Kidney glomerular epithelial cell (primary cell): ENCODE measurements around the gene QPCT.
"Not testable (repeated sequence)": the region's sequence is repeated elsewhere in the genome, so short reads cannot be mapped to it uniquely, and the experiment has no call there.

Experiments
- DNase-seq: peaks from one replicate; lab custom pipeline; 2025; lab: John Stamatoyannopoulos, UW

Gene QPCT

DNA sequence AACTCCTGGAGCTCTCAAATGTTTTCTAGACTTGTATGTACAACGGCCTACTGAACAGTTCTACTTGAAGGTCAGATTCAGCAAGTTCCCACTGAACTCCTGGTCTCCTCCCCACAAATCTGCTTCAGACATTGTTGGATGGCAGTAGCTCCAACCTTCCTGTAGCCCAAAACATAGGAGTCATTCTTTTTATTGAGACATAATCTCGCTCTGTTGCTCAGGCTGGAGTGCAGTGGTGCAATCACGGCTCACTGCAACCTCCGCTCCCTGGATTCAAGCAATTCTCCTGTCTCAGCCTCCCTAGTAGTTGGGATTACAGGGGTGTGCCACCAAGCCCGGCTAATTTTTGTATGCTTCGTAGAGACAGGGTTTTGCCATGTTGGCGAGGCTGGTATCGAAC is 47.3 kb downstream of the QPCT start:
- no peak for DNase-seq

DNA sequence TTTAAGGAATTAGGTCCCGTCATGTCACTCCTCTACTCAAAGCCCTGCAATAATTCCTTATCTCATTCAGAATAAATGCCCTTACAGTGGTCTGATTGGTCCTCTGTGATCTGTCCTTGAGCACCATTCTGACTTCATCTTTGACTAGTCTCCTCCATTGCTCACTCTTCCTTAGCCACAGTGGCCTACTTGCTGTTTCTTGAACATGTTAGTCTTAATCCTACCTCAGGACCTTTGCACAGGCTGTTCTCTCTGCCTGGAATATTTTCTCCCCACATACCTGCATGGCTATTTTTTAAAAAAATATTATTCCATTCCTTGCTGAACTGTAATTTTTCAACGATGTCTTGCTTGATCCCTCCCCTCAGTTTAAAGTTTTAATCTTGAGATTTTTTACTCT is 48.0 kb downstream of the QPCT start:
- DNase-seq: no peak

DNA sequence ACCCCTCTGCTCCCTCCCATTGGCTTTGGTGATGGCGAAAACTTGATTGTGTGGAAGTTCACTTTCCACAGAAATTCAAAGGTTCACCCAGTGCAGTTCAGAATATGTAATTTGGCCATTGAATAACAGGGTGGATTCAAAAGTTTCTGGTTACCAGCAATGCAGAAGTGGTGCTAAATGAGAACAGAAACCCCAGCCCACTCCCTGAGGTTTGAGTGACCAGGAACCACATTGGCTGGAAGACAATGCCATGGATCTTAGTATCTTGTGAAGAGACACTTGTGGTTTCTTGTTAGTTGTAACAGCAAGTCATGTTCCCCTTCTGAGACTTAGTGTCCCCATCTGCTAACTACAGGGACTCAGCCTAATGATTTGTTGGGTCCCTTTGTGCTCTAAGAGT is 49.8 kb downstream of the QPCT start:
- no peak for DNase-seq

DNA sequence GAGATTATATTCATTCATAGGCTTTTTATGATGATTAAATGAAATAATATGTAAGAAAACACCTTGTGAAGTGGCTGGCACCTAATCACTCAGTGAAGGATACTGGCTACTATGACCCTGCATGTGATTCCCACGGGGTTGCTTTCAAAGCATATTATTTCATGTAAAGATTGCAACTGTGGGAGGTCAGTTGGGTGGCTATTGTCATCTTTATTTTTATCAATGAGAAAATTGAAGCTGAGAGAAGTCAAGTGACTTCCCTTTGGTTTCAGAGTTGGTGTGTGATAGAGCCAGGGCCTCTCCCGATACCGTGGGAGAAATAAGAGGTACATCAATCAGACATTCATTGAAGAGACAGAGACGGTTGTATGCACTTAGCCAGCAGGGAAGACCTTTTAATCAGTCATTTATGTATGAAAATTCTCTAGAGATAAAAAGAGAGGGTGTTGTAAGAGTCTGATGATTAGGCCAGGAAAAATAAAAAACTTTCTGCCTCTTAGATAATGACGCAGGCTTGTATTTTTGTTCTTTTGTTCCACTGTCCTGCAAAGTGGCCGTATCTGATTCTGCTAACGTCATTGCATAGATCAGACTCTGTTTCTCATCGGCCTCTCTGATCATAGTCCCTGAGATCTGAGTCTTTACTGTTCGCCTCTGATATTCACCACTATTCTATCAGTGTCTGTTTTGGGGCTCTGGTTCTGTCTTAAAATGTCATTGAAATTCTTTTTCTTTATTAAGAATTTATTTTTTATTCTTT is 50.5 kb downstream of the QPCT start:
- DNase-seq: no peak

DNA sequence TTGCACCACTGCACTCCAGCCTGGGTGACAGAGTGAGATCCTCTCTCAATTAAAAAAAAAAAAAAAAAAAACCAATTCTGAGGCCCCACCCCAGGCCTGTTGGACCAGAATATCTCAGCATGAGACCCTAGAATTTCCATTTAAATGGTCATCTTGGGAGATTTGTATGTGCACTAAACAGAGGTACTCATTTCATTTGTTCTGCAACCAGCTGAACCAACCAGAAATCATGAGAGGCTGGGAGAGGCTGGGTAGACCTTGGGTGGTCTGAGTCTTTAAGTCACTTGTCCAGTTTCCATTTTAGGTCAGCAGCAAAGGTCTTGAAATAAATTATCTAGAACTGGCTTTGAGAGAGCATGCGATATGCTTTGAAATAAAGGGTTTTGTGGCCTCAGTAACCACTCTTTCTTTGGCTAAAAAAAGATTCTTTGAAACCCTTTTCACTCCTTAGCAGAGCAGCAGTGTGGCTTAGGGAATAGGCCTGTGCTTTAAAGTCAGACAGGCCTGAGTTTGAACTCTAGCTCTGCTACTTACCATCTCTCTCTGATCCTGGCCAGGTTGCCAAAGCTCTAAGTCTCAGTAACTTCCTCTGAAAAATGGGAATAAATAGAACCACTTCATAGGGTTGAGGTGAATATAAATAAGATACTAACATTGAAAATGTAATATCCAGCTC is 52.6 kb downstream of the QPCT start:
- DNase-seq: no peak

DNA sequence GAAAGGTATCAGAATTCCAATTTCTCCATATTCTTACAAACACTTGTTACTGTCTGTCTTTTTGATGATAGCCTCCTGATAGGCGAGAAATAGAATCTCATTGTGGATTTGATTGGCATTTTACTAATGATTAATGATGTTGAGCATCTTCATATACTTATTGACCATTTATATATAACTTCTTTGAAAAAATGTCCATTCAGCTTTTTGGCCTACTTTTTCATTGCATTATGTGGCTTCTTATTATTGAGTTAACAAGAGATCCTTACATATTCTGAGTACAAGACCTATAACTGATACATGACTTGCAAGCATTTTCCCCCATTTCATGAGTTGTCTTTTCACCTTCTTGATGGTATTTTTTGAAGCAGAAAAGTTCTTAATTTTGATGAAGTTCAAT is 54.6 kb downstream of the QPCT start:
- DNase-seq: no peak

DNA sequence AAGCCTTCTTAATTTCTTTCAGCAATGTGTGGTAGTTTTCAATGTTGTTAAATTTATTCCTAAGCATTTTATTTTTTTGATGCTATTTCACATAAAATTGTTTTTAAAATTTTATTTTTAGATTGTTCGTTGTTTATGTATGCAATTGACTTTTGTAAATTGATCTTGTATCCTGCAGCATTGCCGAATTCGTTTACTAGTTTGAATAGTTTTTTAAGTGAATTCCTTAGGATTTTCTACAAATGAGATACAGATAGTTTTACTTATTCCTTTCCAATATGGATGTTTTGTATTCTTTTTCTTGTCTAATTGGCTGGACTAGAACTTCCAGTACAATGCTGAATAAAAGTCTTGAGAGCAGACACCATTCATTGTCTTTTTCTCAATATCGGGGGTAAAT is 55.6 kb downstream of the QPCT start:
- DNase-seq: no peak

DNA sequence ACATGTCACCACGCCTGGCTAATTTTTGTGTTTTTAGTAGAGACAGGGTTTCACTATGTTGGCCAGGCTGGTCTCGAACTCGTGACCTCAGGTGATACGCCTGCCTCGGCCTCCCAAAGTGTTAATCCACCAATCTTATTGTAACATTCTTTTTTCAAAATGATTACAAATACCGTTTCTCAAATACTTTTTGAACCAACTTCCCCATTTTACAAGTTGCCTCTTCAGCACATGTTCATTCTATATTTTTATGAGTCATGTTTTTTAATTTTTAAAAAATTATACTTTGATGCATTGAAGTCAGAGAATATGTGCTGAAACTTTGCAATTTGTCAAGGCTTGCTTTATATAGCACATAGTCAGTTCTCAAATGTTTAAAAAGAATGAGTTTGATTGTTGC is 58.2 kb downstream of the QPCT start:
- no peak for DNase-seq

DNA sequence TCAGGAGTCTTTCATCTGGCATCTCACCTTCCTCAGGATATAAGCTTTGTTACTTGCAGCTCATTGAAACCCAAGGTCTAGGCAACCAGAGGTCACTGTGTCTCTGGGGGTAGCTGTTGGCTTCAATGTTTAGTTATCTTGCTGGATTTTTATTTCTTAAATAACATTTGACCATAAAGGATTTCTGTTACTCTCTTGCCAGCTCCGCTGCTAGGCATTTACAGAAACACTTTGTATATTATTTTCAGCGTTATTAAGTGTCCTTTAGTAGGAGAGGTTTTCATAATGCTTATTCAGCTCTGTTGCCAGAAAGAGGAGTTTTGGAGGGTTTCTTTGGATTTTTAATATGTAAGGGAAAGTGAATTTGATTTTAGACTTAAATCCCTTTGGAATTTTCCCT is 61.4 kb downstream of the QPCT start:
- no peak for DNase-seq

DNA sequence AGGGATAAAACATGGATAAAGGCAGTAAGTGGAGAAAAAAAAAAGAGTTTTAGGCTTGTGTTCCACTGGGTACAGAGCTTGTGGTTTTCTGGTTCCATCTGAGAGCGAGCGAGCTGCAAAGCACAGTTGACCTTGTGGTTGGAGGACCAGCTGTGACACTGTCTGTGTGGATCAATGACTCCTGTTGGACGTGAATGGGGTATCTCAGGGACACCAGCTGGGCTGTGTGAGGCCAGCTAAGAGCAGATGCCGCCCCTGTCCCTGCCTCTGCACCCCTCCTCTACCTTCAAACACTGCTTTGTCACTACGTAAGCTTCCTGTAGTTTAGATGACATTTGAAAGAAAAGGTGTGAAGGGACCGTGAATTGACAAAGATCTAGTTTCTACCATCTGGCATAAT is 67.8 kb downstream of the QPCT start:
- no peak for DNase-seq

DNA sequence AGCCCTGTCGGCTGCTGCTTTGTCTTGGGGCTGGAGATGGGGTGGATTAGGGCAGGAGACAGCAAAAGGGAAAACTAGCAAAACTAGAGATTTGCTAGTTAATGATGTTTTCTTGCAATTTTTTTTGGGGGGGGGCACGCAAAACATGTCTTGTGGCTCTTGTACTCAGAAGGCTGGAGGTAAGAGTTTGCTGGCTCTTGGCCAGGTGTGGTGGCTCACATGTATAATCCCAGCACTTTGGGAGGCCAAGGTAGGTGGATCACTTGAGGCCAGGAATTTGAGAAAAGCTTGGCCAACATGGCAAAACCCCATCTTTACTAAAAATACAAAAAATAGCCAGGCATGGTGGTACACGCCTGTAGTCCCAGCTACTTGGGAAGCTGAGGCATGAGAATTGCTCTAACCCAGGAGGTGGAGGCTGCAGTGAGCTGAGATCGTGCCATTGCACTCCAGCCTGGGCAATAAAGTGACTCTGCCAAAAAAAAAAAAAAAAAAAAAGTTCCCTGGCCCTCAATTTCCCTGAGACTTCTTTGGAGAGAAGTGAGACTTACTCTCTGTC is 69.6 kb downstream of the QPCT start:
- not testable (repeated sequence) for DNase-seq

DNA sequence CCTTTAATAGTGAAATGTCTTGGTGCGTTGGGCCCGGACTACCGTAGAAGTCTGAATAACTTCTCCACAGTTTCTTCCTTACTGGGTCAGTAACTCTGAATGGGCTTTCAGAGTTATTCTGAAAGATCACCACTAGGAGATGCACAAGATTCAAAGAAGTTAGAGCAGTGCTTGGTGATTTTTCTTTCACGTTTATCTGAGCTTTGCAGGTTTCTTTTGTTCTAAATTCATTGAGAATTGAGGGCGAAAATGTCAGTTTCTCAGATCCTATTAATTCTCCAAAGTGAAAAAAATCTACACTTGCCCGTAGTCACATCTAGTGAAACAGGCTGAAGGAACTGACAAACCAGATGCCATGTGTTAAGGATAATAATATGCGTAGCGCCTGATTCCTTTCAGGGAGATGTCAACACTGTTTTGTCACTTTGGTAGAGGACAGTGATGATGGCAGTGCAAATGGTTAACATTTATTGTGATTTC is 70.1 kb downstream of the QPCT start:
- peak; percentile 82 for DNase-seq

DNA sequence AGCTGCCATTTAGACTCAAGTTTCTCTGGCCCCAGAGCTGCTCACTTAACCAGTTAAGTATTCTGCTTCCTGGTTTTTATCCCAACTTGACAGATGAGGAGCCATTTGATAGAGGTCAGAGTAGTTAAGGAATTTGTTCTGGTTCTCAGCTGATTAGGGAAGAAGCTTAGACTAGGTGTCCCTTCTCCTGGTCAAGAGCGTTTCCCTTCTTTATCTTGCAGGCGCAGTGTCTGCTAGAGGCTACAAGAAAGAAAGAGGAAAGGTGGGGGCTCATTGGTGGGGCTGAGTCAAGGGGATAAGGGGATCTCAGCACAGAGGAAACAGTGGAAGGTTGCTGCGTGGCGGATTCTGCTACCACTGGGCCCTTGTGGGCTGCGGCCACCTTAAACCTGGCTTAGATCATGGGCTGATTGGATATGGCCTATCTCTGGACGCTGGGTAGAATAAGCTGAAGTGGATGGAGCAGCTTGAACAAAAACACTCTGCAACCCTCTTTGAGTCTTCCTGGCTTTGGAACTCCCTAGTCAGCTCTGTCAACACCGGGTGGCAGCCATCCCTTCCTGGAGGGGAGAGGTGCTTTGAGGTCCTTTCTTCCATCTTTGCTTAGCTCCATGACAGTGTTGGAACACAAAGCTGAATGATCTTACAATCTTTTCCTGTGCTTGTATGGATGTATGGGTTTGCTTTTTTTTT is 70.8 kb downstream of the QPCT start:
- no peak for DNase-seq

DNA sequence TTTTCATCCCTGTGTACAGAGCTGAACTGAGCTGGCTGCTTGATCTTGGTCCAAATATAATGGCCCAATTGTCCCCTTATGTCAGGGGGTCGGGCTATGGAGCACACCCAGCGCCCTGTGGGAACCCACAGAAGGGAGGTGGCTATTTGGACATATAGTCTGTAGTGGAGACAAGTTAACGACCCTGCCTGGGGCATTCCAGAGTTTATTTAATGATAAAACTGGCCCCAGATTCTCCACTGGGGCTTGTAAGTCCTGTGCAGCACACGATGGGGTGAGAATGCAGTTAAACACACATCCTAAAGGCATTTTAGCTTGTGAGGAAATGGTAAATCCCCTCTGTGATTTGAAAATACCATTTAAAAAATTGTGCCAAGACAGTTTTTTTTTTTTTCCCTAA is 72.9 kb downstream of the QPCT start:
- DNase-seq: no peak

DNA sequence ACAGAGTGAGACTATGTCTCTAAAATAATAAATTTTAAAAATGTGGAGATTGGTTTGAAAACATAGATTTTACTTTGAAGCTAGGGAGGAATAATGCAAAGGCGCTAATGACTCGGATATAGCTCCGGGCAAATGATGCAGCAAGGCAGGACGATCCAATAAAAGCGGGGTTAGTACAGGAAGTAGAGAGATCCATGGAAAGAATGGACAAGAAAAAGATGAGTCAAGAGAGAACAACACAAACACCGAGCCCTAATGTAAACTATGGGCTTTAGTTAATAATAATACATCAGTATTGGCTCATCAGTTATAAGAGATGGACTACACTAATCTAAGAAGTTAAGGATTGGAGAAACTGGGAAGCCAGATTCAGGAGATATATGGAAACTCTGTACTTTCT is 74.5 kb downstream of the QPCT start:
- no peak for DNase-seq

DNA sequence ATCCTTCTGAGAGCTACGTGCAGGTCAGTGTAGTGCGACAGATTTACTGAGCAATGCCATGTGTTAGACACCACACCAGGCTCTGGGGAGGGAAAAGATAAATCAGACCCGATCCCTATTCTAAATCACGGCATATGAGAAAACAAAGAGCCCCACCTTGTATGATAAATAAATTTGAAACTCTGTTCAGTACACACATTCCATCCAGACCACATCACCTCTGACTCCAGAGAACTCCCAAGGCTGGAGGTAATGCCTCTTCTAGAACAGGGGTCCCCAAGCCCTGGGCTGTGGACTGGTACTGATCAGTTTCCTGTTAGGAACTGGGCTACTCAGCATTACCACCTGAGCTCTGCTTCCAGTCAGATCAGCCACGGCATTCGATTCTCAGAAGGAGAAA is 77.3 kb downstream of the QPCT start:
- no peak for DNase-seq

DNA sequence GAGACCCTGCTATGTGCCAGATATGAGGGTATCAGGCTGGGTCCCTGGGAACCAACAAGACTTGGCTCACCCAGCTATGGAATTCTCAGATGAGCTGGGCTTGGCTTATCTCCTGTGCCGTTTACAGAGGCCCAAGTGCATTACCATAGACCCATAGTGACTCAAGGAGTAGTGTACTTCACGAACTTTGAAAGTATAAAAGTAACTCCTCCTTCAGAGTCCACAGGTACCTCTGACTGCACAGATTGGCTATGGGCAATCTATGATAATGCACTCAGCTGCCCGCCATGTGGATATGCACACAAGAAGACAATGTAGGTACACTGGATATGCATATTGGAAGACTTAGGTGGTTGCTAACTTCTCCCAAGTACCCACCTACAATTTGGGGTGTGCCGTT is 78.4 kb downstream of the QPCT start:
- no peak for DNase-seq
